HEK293 (cell line): ENCODE measurements around the gene TMEM150C.

Source experiments
- BCL6B ChIP-seq: fragments of 450-650 bp; formaldehyde crosslinking; IDR thresholded peaks from 2 replicates; pipeline ENCODE4 v1.5.1; 2017; ENCODE audit warnings: missing biosample characterization, missing genetic modification characterization
- CTCF ChIP-seq: fragments of 450-650 bp; formaldehyde crosslinking; IDR thresholded peaks from 2 replicates; pipeline ENCODE4 v1.5.1; 2016; ENCODE audit warnings: missing biosample characterization, missing genetic modification characterization
- KLF17 ChIP-seq: fragments of 450-650 bp; formaldehyde crosslinking; IDR thresholded peaks from 2 replicates; pipeline ENCODE4 v1.5.1; 2016; ENCODE audit warnings: missing biosample characterization, missing genetic modification characterization
- SETDB1 ChIP-seq: IDR thresholded peaks from one replicate; pipeline ENCODE4 v1.6.1; 2017; ENCODE audit warnings: mild to moderate bottlenecking, low read length, moderate library complexity, mixed read lengths; ENCODE audit not compliant: insufficient read length
- ZNF302 ChIP-seq: fragments of 450-650 bp; formaldehyde crosslinking; IDR thresholded peaks from 2 replicates; pipeline ENCODE4 v1.5.1; 2016; ENCODE audit warnings: missing biosample characterization, missing genetic modification characterization, low read depth
- ZNF394 ChIP-seq: fragments of 450-650 bp; formaldehyde crosslinking; IDR thresholded peaks from 2 replicates; pipeline ENCODE4 v1.5.1; 2016; ENCODE audit warnings: missing biosample characterization, missing genetic modification characterization, mild to moderate bottlenecking, moderate library complexity, borderline replicate concordance
- ZNF529 ChIP-seq: fragments of 450-650 bp; formaldehyde crosslinking; IDR thresholded peaks from 2 replicates; pipeline ENCODE4 v1.5.1; 2017; ENCODE audit warnings: missing genetic modification characterization, missing biosample characterization; ENCODE audit not compliant: insufficient replicate concordance
- ZNF561 ChIP-seq: fragments of 450-650 bp; IDR thresholded peaks from 2 replicates; pipeline ENCODE4 v1.5.1; 2018; ENCODE audit warnings: missing biosample characterization, missing genetic modification characterization, borderline replicate concordance
- ZNF677 ChIP-seq: fragments of 450-650 bp; IDR thresholded peaks from 2 replicates; pipeline ENCODE4 v1.5.0; 2018; ENCODE audit warnings: missing biosample characterization, mild to moderate bottlenecking, missing genetic modification characterization, moderate library complexity

- TF ChIP-seq CTCF (tag by site-specific recombination) (no peak), ZNF394 (no peak), BCL6B (tag by site-specific recombination) (no peak), ZNF302 (tag by site-specific recombination) (no peak), ZNF677 (no peak), KLF17 (tag by site-specific recombination) (no peak), ZNF561 (tag by site-specific recombination) (no peak), SETDB1 (no peak), ZNF529 (tag by site-specific recombination) (no peak)
These were observed 110.6 kb downstream of the TMEM150C start for GRCh38 chr4:82450966-82451755.
